Measurements from ENCODE around the gene BCL11B.

BCL11B gene

GRCh38 chr14:99119554-99120525 is 152.2 kb downstream of the BCL11B start:
- DNase-seq (ENCODE audit: low spot score) = no peak
